Vagina (tissue), 2 donors: ENCODE measurements around the gene SLC17A7.

Source experiments
- CTCF ChIP-seq, 3 experiments: fragments of 450-650 bp in 2 of 3; fragments of 200-600 bp in 1 of 3; sonication (generic) in 1 of 3; IDR thresholded peaks; one replicate each; pipeline ENCODE4 v1.5.1; 2017 to 2019; ENCODE audit warnings: antibody characterized with exemption in 3 of 3, mild to moderate bottlenecking in 2 of 3, moderate library complexity in 2 of 3
- POLR2A ChIP-seq, 2 donors: fragments of 450-650 bp; IDR thresholded peaks; one replicate each; pipeline ENCODE4 v1.6.1; 2017; ENCODE audit warnings: antibody characterized with exemption in 2 of 2, mild to moderate bottlenecking in 2 of 2, moderate library complexity in 2 of 2
- POLR2AphosphoS5 ChIP-seq, 2 donors: sonication (generic); formaldehyde crosslinking; IDR thresholded peaks; one replicate each; pipeline ENCODE4 v1.9.0; 2017; ENCODE audit warnings: antibody characterized with exemption in 2 of 2, mild to moderate bottlenecking in 2 of 2, low read depth in 1 of 2; ENCODE audit not compliant: insufficient read depth in 1 of 2

- TF ChIP-seq POLR2A (IDR thresholded peaks at IDR 0.05) (no peak), CTCF (IDR thresholded peaks at IDR 0.05) (no peak), POLR2AphosphoS5 (IDR thresholded peaks at IDR 0.05; ENCODE audit: insufficient read depth in 1 of 2, low read depth in 1 of 2) (no peak)
Measured at GRCh38 chr19:49425178-49425577, 16.1 kb downstream of the SLC17A7 start, which contains the start of gene GFY.
